ENCODE measurements around the gene EMP3.
A peak's percentile ranks its signal among the peaks of the same experiment; 100 is the strongest.
"Not testable (repeated sequence)": the region's sequence is repeated elsewhere in the genome, so short reads cannot be mapped to it uniquely, and the experiment has no call there.

The EMP3 gene

DNA sequence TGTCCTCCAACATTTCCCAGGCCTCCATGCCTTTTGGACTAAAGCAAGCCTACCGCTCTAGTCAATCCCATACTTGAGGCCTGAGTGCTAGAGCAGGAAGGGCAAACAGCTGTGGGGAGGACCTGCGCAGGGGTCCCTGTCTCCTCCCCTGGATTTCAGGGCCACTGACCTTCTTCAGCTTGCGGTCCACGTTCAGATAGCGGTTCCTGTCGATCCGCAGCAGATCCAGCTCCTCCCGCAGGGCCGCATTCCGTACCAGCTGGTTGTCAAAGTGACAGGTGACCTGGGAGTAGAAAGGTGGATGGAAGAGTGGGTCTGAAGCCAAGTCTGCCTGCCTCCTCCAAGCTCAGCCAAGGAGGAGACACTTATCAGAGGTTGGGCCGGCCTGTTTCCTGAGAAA lies 14.0 kb upstream of the EMP3 start:
- H3K4me3 ChIP-seq (ENCODE audit: low read length), result no peak overlapping the region
- no peak for DNase-seq (ENCODE audit: low read depth, low spot score)

DNA sequence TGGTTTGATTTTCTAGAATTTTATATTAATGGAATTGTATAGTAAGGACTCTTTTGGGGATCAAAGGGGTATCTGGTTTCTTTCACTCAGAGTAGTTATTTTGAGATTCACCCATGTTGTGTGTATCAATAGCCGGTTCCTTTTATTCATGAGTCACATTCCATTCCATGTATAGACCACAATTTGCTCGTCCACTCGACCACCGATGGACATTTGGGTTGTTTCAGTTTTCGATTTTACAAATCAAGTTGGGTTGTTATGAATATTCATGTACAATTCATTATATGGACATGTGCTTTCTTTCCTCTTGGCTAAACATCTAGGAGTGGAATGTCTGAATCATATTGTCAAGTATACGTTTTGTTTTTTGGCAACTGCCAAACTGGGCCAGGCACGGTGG lies 9.6 kb upstream of the EMP3 start:
- H3K4me3 ChIP-seq (ENCODE audit: low read length), result no peak overlapping the region

DNA sequence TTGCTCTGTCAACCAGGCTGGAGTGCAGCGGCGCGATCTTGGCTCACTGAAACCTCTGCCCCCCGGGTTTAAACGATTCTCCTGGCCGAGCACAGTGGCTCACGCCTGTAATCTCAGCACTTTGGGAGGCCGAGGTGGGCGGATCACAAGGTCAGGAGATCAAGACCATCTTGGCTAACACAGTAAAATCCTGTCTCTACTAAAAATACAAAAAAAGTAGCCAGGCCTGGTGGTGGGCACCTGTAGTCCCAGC lies 7.7 kb upstream of the EMP3 start:
- not testable (repeated sequence) for DNase-seq (ENCODE audit: low read depth, low spot score)

More for the DNA sequence above, 9.6 kb upstream of the EMP3 start:
- no peak for DNase-seq (ENCODE audit: low read depth, low spot score)

GRCh38 chr19:48318286-48318987 lies 6.9 kb upstream of the EMP3 start:
- H3K4me3 ChIP-seq (ENCODE audit: low read length), result no peak overlapping the region
- no peak for DNase-seq (ENCODE audit: low read depth, low spot score)

More for the DNA sequence above, 7.7 kb upstream of the EMP3 start:
- H3K4me3 ChIP-seq (ENCODE audit: low read length), result not testable (repeated sequence)

GRCh38 chr19:48319647-48320541 lies 5.5 kb upstream of the EMP3 start:
- H3K4me3 ChIP-seq (ENCODE audit: low read length), result no peak overlapping the region

GRCh38 chr19:48321372-48321621 lies 4.1 kb upstream of the EMP3 start:
- H3K4me3 ChIP-seq (ENCODE audit: low read length), result peak overlapping the region; percentile 59
- DNase-seq (ENCODE audit: low read depth, low spot score), result peak; percentile 92

More at GRCh38 chr19:48319647-48320541, 5.5 kb upstream of the EMP3 start:
- no peak for DNase-seq (ENCODE audit: low read depth, low spot score)

DNA sequence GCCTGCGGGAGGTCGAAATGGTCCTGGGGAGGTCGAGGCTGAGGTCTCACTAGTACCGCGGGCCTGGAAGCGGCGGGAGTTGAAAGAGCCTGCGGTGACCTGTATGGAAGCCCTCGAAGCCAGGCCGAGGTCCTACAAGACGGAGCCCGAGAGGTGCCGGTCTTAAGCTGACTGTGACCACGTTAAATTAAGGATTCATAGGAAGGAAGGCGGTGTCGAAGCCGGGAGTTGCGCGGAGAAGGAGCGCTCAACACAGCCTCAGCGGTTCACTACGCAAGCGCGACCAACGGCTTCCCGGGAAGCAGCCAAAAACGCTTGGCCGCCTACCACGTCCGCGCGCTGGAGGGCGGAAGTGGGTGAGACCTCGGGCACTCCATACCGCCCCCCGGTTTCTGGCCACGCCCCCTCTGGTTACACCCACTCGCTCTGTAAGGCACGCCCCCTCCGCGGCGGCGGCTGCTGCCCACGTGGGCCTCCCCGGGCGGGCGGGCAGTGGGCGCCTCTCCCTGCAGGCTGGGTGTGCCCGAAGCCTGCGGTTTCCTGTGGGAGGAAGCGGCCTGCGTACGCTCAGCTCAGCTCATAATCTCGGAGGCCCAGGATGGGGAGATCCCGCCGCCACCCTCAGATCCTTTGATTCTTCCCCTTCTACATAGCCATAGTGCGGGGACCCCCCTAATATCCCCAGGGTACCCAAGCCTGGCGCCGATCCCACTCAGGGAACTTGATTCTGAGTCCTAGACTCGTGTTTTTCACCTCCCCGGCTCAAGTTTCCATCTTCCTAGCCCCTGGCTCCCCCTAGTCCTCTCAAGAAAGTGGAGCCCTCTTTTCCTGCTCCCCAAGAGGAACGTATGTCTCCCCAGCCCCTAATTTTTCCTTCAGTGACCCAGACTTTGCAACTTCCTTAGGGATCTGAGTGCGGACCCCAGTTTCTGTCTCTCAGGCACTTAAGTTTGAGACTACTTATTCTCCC lies 3.4 kb upstream of the EMP3 start:
- peak; percentile 97 for DNase-seq (ENCODE audit: low read depth, low spot score)
- H3K4me3 ChIP-seq (ENCODE audit: low read length), result peak overlapping the region; percentile 61

DNA sequence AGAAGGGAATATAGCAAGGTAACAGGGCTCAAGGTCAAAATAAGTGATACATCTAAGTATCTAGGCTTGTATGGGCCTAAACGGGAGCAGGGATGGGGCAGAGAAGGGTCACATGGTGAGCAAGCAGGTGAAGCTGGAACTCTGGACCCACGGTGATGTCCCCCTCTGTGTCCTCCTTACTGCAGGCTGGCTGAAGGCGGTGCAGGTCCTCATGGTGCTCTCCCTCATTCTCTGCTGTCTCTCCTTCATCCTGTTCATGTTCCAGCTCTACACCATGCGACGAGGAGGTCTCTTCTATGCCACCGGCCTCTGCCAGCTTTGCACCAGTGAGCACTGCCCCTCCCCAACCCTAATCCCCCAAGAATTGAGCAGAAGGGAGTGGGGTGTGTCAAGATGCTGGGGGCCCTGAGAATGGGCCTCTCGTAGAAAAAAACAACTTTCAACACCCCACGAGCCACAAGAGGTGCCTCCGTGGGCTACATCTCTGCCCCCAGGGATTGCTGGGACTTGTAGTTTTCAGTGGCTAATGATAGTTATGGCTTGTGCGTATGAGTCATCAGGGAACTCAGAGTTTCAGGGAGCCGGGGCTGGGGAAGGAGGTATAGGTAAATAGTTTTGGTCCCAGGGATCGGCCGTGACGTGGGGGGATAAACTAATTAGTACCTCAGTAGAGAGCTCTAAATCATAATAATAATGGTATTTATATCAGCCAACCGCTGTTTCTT lies 4.0 kb downstream of the EMP3 start:
- peak overlapping the region; percentile 65 for H3K4me3 ChIP-seq (ENCODE audit: low read length)
- DNase-seq (ENCODE audit: low read depth, low spot score), result no peak

DNA sequence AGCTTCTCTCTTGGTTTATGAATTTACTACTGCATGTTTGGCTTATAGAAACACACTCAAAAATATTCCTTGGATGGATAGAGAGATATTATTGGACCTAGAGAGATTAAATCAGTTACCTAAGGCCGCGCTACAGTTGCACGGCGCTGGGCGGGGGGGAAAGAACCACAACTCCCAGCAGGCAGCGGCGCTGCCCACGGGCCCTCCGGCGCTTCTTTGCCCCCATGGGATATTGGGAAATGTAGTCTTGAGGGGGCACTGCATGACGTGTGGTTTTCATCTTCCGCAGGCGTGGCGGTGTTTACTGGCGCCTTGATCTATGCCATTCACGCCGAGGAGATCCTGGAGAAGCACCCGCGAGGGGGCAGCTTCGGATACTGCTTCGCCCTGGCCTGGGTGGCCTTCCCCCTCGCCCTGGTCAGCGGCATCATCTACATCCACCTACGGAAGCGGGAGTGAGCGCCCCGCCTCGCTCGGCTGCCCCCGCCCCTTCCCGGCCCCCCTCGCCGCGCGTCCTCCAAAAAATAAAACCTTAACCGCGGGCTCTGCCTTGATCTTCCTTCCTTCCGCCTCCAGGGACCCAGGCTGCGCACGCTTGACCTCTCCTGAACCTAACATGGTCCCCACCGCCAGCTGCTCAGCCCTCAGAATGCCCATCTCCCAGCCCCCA lies 4.8 kb downstream of the EMP3 start:
- DNase-seq (ENCODE audit: low read depth, low spot score), result peak; percentile 94
- peak overlapping the region; percentile 65 for H3K4me3 ChIP-seq (ENCODE audit: low read length)

GRCh38 chr19:48332351-48332661 lies 7.0 kb downstream of the EMP3 start:
- DNase-seq (ENCODE audit: low read depth, low spot score), result no peak
- peak overlapping the region; percentile 55 for H3K4me3 ChIP-seq (ENCODE audit: low read length)

- peak; percentile 100 for DNase-seq (ENCODE audit: low read depth, low spot score)
- peak overlapping the region; percentile 85 for H3K4me3 ChIP-seq (ENCODE audit: low read length)
These were observed 7.5 kb downstream of the EMP3 start for GRCh38 chr19:48332662-48333466.

- DNase-seq (ENCODE audit: low read depth, low spot score), result peak; percentile 91
- H3K4me3 ChIP-seq (ENCODE audit: low read length), result peak overlapping the region; percentile 85
These were observed 8.4 kb downstream of the EMP3 start for GRCh38 chr19:48333467-48334384.

GRCh38 chr19:48338253-48338755 lies 13.0 kb downstream of the EMP3 start:
- no peak overlapping the region for H3K4me3 ChIP-seq (ENCODE audit: low read length)
- DNase-seq (ENCODE audit: low read depth, low spot score), result no peak

DNA sequence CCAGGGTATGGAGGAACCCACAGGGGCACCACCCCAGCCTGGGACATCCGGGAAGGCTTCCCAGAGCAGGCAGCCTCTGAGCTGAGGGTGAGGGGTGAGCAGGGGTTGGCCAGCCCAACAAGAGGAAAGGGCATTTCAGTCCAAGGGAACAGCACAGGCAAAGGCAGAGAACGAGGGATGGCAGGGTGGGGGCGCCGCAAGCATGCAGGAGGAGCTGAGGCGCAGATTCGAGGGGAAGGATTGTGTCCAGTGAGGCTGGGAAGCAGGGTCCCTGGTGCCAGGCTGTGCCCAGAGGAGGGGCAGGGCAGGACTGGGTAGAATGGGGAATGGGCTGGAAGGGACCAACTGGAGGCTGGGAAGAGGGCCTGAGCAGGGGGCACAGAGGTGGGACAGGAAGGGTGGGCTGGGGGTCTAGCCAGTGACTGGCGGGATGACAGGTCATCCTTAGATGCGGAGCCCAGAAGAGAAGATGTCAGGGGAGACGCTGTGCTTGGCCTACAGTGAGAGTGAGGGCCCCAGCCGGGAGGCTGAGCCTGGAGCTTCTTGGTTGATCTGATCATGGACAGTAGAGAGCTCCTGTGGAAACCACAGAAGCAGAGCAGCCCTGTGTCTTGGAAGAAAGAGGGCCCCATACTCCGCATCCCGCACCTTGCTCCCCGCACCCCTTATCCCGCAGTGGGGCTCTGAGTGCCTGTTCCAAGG lies 13.6 kb downstream of the EMP3 start:
- no peak overlapping the region for H3K4me3 ChIP-seq (ENCODE audit: low read length)
- DNase-seq (ENCODE audit: low read depth, low spot score), result no peak

- no peak for DNase-seq (ENCODE audit: low read depth, low spot score)
- no peak overlapping the region for H3K4me3 ChIP-seq (ENCODE audit: low read length)
These were observed 15.6 kb downstream of the EMP3 start for GRCh38 chr19:48340995-48341394.
